ENCODE data around the gene ZSCAN12.
"Not testable (repeated sequence)": the region's sequence is repeated elsewhere in the genome, so short reads cannot be mapped to it uniquely, and the experiment has no call there.

Gene ZSCAN12

GRCh38 chr6:28399350-28400121 lies at the start of gene ZSCAN12:
Gene ZSCAN12 (minus strand): TSS chr6:28399747. CDS start chr6:28398405, 1,342 bp downstream.
- peak; percentile 47 for DNase-seq

- no peak for DNase-seq
Measured at GRCh38 chr6:28449056-28449455, 49.5 kb upstream of the ZSCAN12 start.

- not testable (repeated sequence) for DNase-seq
Measured at GRCh38 chr6:28447512-28447906, 48.0 kb upstream of the ZSCAN12 start.

- DNase-seq: no peak
Measured at GRCh38 chr6:28446818-28447511, 47.4 kb upstream of the ZSCAN12 start.

- DNase-seq: not testable (repeated sequence)
Measured at GRCh38 chr6:28444759-28445158, 45.2 kb upstream of the ZSCAN12 start.

- DNase-seq: peak; percentile 80
Measured at GRCh38 chr6:28443112-28443773, 43.7 kb upstream of the ZSCAN12 start, which contains the start of gene ZSCAN23. Gene ZSCAN23 (minus strand): TSS chr6:28443491. CDS start chr6:28436266, 7,225 bp downstream.

- no peak for DNase-seq
Measured at GRCh38 chr6:28442586-28442985, 43.0 kb upstream of the ZSCAN12 start.

GRCh38 chr6:28436404-28436803 lies 36.9 kb upstream of the ZSCAN12 start:
- DNase-seq: no peak

- peak; percentile 76 for DNase-seq
Measured at GRCh38 chr6:28433119-28433518, 33.6 kb upstream of the ZSCAN12 start.

- DNase-seq: no peak
Measured at GRCh38 chr6:28429781-28430180, 30.2 kb upstream of the ZSCAN12 start.

- peak; percentile 82 for DNase-seq
Measured at GRCh38 chr6:28425944-28426541, 26.5 kb upstream of the ZSCAN12 start.

- DNase-seq: no peak
Measured at GRCh38 chr6:28424163-28424562, 24.6 kb upstream of the ZSCAN12 start.

- no peak for DNase-seq
Measured at GRCh38 chr6:28423546-28423945, 24.0 kb upstream of the ZSCAN12 start.

- DNase-seq: no peak
Measured at GRCh38 chr6:28413681-28414080, 14.1 kb upstream of the ZSCAN12 start.

GRCh38 chr6:28410767-28411166 lies 11.2 kb upstream of the ZSCAN12 start:
- no peak for DNase-seq

GRCh38 chr6:28408076-28408802 lies 8.7 kb upstream of the ZSCAN12 start:
- DNase-seq: no peak

GRCh38 chr6:28407401-28407800 lies 7.9 kb upstream of the ZSCAN12 start:
- DNase-seq: no peak

GRCh38 chr6:28403923-28404322 lies 4.4 kb upstream of the ZSCAN12 start:
- not testable (repeated sequence) for DNase-seq

- DNase-seq: no peak
Measured at GRCh38 chr6:28402197-28402596, 2.6 kb upstream of the ZSCAN12 start.

- DNase-seq: no peak
Measured at GRCh38 chr6:28401172-28401571, 1.6 kb upstream of the ZSCAN12 start.

- no peak for DNase-seq
Measured at GRCh38 chr6:28400122-28400451, 540 bp upstream of the ZSCAN12 start.

- no peak for DNase-seq
Measured at GRCh38 chr6:28395918-28396317, 3.6 kb downstream of the ZSCAN12 start.

Data from GF-D8 (cell line).